Erythroblast (primary cell): ENCODE results near the gene ZNF586.
A peak's percentile ranks its signal among the peaks of the same experiment; 100 is the strongest.
"Not testable (repeated sequence)": the region's sequence is repeated elsewhere in the genome, so short reads cannot be mapped to it uniquely, and the experiment has no call there.

Experiments
- DNase-seq, 2 experiments: peaks; one replicate each; lab custom pipeline; 2025; lab: John Stamatoyannopoulos, UW
- GATA1 ChIP-seq: IDR thresholded peaks from 2 replicates; pipeline ENCODE4 v1.6.1; 2011; ENCODE audit warnings: low read depth, mild to moderate bottlenecking, control low read depth, low read length, moderate library complexity
- POLR2A ChIP-seq: IDR thresholded peaks from 2 replicates; pipeline ENCODE4 v1.6.1; 2011; ENCODE audit warnings: mild to moderate bottlenecking, low read length

ZNF586 gene

GRCh38 chr19:57769345-57770131 is at the start of gene ZNF586:
TSS of gene ZNF586 (plus strand) at chr19:57769676. CDS start at chr19:57769843, 167 bp downstream.
- no peak for TF ChIP-seq GATA1
- peak; percentile 70 for TF ChIP-seq POLR2A
- DNase-seq: peak; percentile 94

- TF ChIP-seq POLR2A: no peak
These were observed 49.5 kb upstream of the ZNF586 start for GRCh38 chr19:57719901-57720519.

GRCh38 chr19:57720878-57721277 is 48.6 kb upstream of the ZNF586 start:
- TF ChIP-seq POLR2A (no peak), GATA1 (no peak)
- DNase-seq: peak in 1 of 2 experiments; percentile 40

More at GRCh38 chr19:57719901-57720519, 49.5 kb upstream of the ZNF586 start:
- no peak for DNase-seq

- peak; percentile 13 to 32 for DNase-seq
These were observed 31.2 kb upstream of the ZNF586 start for GRCh38 chr19:57738320-57738719.

DNA sequence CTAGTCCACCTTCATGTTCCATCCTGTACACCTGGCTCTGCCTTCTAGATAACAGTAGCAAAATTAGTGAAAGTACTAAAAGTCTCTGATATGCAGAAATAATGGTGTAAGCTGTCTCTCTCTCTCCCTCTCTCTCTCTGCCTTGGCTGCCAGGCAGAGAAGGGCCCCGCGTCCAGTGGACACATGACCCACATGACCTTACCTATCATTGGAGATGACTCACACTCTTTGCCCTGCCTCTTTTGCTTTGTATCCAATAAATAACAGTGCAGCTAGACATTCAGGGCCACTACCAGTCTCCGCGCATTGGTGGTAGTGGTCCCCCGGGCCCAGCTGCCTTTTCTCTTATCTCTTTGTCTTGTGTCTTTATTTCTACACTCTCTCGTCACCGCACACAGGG is 30.7 kb upstream of the ZNF586 start:
- not testable (repeated sequence) for DNase-seq

DNA sequence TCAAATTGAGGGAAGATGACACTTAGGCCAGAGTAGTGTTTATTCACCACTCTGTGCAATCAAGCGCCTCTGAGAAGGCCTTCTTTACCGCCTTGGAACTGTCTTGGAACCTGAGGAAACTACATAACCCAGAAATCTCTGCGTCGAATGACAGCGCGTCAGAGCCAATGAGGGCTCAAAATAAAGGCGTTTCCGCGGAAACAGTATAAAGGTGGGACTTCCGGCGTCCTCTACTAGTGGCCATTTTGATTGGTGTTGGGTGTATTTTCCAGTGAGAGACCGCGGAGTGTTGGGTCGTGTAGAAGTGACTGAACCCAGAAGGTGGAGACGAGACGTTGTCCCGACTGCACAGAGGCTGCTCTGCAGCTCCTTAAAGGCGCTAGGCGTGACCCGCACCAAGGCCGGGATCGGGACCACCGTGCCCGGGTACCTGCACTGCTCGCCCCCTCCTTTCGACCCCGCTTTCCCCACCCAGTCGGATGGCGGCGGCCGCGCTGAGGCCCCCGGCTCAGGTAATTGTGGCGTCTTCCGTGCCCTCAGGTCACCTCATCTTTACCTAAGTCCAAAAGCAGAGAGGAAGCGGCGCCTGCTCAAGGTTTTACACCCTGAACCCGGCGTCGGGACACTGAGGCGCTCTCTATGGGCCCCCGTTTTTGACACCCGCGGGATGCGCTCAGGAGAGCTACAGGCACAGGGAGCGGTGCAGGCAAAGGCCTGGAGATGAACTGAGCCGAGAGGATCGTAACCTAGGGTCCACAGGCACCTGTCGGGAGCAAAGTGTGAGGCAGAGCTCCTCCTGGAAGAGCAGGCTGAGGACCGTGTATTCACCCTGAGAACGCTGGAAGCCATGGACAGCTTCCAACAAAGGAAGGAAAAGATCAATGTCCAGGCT is 22.6 kb upstream of the ZNF586 start, which contains the start of gene ZNF776:
Gene ZNF776 (plus strand): TSS at position 236 of the 892 bp plus-strand sequence. CDS start 244 bp downstream, at position 480.
- DNase-seq: peak; percentile 94
- TF ChIP-seq POLR2A (peak; percentile 87), GATA1 (no peak)

GRCh38 chr19:57747472-57747807 is 22.0 kb upstream of the ZNF586 start:
- TF ChIP-seq POLR2A (no peak), GATA1 (no peak)
- DNase-seq: peak; percentile 62 to 63

- DNase-seq: no peak
- no peak for TF ChIP-seq GATA1
- no peak for TF ChIP-seq POLR2A
These were observed 21.4 kb upstream of the ZNF586 start for GRCh38 chr19:57748029-57748428.

DNA sequence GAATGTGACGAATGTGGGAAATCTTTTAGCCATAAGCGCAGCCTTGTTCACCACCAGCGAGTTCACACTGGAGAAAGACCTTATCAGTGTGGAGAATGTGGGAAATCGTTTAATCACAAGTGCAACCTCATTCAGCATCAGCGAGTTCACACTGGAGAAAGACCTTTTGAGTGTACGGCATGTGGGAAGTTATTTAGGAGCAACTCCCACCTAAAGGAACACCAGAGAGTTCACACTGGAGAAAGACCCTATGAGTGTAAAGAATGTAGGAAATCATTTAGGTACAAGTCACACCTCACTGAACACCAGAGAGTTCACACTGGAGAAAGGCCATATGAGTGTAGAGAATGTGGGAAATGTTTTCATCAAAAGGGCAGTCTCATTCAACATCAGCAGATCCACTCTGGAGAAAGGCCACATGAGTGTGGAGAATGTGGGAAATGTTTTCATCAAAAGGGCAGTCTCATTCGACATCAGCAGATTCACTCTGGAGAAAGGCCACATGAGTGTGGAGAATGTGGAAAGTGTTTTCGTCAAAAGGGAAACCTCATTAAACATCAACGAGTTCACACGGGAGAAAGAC is 15.3 kb upstream of the ZNF586 start:
- peak in 1 of 2 experiments; percentile 21 for DNase-seq
- TF ChIP-seq GATA1 (no peak), POLR2A (no peak)

DNA sequence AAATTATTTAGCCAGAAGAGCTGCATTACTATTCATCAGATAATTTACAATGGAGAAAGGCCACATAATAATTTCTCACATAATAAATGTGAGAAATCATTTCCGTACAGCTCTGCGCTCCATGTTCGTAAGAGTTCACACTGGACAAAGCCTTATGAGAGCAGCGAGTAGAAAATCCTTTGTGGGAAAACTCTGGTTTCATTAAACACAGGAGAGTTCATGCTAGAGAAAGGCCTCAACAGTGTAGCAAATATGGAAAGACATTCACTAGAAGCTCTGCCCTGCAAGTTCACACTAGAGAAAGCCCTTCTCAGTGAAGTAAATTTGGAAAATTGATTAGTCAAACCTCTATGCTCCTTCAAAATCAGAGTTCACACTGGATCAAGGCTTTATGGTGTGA is 14.4 kb upstream of the ZNF586 start:
- no peak for DNase-seq
- TF ChIP-seq POLR2A (no peak), GATA1 (no peak)

- no peak for DNase-seq
- TF ChIP-seq GATA1: no peak
These were observed 11.5 kb upstream of the ZNF586 start for GRCh38 chr19:57757941-57758340.

GRCh38 chr19:57759096-57759495 is 10.4 kb upstream of the ZNF586 start:
- DNase-seq: no peak
- TF ChIP-seq GATA1 (no peak), POLR2A (no peak)

DNA sequence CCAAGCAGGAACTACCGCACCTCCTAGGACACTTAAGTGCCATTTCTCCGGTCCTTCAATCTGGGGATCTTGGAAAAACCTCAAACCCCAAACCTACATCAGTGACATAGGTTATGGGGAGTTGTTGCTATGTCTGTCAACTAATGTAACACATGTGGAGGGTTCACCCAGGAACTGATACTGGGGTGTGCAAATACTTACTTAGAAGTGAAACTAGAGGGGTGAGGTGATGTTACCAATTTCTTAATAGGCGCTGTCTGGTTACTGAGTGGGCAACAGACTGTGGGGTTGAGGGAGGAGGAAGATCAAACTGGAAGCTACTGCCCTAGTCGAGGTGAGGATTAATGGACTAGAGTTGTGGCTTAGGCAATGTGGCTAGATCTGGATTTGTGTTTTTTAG is 1.9 kb downstream of the ZNF586 start:
- DNase-seq: no peak
- no peak for TF ChIP-seq POLR2A

GRCh38 chr19:57773488-57773887 is 4.0 kb downstream of the ZNF586 start:
- TF ChIP-seq GATA1 (no peak), POLR2A (no peak)
- no peak for DNase-seq
